Right cardiac atrium (tissue), 5 donors: ENCODE data around the gene STAC3. TPM values are rescaled to one million over a fixed set of nuclear protein-coding genes. Genes with fewer than 3 reads are reported as not detected.

Experiments
- ATAC-seq, 2 donors: fragments of 200-7000 bp; cut with Tn5 transposase; one replicate each; pipeline versions ENCODE4 v1.8.0 to v1.9.1; 2020; ENCODE audit warnings: moderate library complexity in 2 of 2, mild to moderate bottlenecking in 1 of 2
- DNase-seq, 3 donors: peaks; one replicate each; pipeline ENCODE4 v3.0.0-alpha.2; 2020
- H3K27ac ChIP-seq: one replicate; pipeline ENCODE4 v1.5.1; 2013; ENCODE audit warnings: mild to moderate bottlenecking, low read length, control low read depth, moderate library complexity
- H3K27me3 ChIP-seq: one replicate; pipeline ENCODE4 v1.6.1; 2013; ENCODE audit not compliant: control insufficient read depth, insufficient read depth
- H3K4me1 ChIP-seq: one replicate; pipeline ENCODE4 v1.6.1; 2013; ENCODE audit warnings: low read length; ENCODE audit not compliant: control insufficient read depth, insufficient read depth
- H3K4me3 ChIP-seq: one replicate; pipeline ENCODE4 v1.5.1; 2013; ENCODE audit warnings: low read length, control low read depth
- H3K9me3 ChIP-seq: one replicate; pipeline ENCODE4 v1.6.1; 2013; ENCODE audit warnings: low read length; ENCODE audit not compliant: control insufficient read depth
- WGBS: extraction: QIAGEN DNeasy Blood & Tissue Kit; methylation state at CpG from one replicate; pipeline ENCODE4 v1.1.7; 2013; 5-methylcytosine and 5-hydroxymethylcytosine counted together
- intact Hi-C, 4 donors: fragments of 100-400 bp; cut with DNase I; formaldehyde crosslinking; loops; one replicate each; pipeline versions ENCODE4 v1.11.0 to v1.14.0; 2022 to 2023
- polyA plus RNA-seq: library from polyadenylated mRNA; stranded (reverse); fragments of 200-250 nt; gene quantifications from one replicate; pipeline ENCODE4 v1.2.3, GENCODE V29; 2013
- total RNA-seq, 4 donors: library from RNA; stranded (reverse); fragmentation: NEBNext Ultra II Directional; extraction: Animal tissue kit (Norgen Biotek cat#: 25700); gene quantifications; one replicate each; pipeline ENCODE4 v1.2.1, GENCODE V29; 2021
- donor health status: healthy with polysubstance abuse.
- donor health status: DM: no; HTN: yes; CAD: no.
- donor health status: DM: no; HTN: no; CAD: no.
- donor health status: DM: no; HTN: yes; CAD: no; lungs with severe emphysema.
- donor health status: DM: yes; HTN: yes; CAD: no.

Gene STAC3
- total and polyA plus RNA-seq, 5 donors = 0.91 to 2.3 (median 1.3) TPM

DNA sequence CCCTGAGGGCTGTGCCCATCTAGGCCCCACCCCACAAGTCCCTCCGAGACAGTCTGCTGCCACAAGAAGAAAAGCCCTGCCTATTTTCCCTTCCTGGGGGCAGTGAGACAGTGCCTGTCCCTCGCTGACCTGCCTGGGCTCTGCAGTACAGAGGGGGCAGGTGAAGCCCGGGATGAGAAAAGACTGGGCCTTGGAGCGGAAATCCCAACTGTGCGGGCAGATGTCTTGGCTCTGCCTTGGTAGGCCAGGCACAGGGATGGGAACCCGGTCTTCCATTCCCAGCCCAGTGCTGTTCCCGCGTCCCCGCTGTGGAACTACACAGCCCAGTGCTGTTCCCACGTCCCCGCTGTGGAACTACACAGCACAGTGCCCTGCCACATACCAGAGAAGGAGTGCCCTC is 47.2 kb downstream of the STAC3 start:
- H3K27me3 ChIP-seq = no peaks in the 10 kb centered on the region
- no peaks in the 10 kb centered on the region for H3K9me3 ChIP-seq
- WGBS = 82% methylated on average over 11 of the region's 11 CpGs
- H3K4me1 ChIP-seq = no peaks in the 10 kb centered on the region
- intact Hi-C loops = no loop called here
- DNase-seq = no peak
- H3K27ac ChIP-seq = no peak overlapping the region
- no peak for ATAC-seq
- no peak overlapping the region for H3K4me3 ChIP-seq

GRCh38 chr12:57203201-57203600 is 47.8 kb downstream of the STAC3 start:
- Histone ChIP-seq H3K27me3 (no peaks in the 10 kb centered on the region), H3K4me1 (no peaks in the 10 kb centered on the region), H3K27ac (no peak overlapping the region), H3K9me3 (no peaks in the 10 kb centered on the region), H3K4me3 (no peak overlapping the region)
- intact Hi-C loops = no loop called here
- 96% methylated on average over 28 of the region's 28 CpGs for whole genome bisulfite sequencing
- DNase-seq (peak in 1 of 3 donors; percentile 64), ATAC-seq (no peak)

DNA sequence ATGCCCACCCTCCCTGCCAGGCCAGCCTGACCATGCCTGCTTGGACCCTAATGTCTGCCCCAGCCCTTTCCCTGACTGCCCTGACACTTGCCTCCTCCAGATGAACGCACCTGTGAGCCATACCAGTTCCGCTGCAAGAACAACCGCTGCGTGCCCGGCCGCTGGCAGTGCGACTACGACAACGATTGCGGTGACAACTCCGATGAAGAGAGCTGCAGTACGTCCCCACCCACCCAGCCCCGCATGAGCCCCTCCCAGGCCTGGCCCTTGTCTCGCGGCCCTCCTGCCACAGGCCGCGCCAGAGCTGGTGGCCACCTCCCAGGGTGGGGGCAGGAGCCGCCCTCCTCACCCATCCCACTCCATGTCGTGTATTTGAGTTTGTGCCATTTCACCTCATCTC is 48.7 kb downstream of the STAC3 start:
- 90% methylated on average over 19 of the region's 19 CpGs for WGBS
- no peaks in the 10 kb centered on the region for H3K4me1 ChIP-seq
- ATAC-seq = no peak
- no peaks in the 10 kb centered on the region for H3K27me3 ChIP-seq
- intact Hi-C loops = no loop called here
- no peak overlapping the region for H3K4me3 ChIP-seq
- peak in 1 of 3 donors; percentile 40 for DNase-seq
- no peak overlapping the region for H3K27ac ChIP-seq
- no peaks in the 10 kb centered on the region for H3K9me3 ChIP-seq

DNA sequence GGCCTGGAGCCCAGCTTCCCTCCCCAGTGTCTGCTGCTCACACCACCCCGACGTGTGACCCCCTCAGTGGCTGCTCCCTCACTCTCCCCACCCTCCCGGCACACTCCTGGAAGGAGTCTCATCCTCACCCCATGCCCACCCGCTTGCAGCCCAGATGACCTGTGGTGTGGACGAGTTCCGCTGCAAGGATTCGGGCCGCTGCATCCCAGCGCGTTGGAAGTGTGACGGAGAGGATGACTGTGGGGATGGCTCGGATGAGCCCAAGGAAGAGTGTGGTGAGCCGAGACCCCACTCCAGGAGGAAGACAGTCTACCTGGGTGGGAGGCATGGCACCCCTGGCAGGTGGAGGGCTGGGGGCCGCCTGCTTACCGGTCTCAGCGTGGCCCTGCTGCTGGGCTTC is 49.4 kb downstream of the STAC3 start:
- 85% methylated on average over 16 of the region's 16 CpGs for WGBS
- Histone ChIP-seq H3K27me3 (no peaks in the 10 kb centered on the region), H3K27ac (no peak overlapping the region), H3K4me3 (no peak overlapping the region), H3K9me3 (no peaks in the 10 kb centered on the region), H3K4me1 (no peaks in the 10 kb centered on the region)
- intact Hi-C loops = no loop called here
- DNase-seq = no peak
- ATAC-seq = no peak

DNA sequence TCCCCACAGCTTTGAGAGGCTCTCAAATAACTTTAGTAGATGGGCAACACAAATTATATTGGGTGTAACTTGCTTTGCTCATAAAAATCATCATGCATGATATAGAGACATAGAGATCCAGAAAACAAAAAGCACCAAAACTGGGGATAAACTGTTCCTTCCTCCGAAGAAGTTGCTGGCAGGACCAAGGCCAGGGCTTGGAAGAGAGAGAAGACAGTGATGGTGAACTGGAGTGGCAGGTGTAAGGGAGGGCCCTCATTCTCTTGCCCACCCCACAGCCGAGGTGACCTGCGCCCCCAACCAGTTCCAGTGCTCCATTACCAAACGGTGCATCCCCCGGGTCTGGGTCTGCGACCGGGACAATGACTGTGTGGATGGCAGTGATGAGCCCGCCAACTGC is 49.8 kb downstream of the STAC3 start:
- ATAC-seq = no peak
- Histone ChIP-seq H3K4me3 (no peak overlapping the region), H3K27ac (no peak overlapping the region), H3K9me3 (no peaks in the 10 kb centered on the region), H3K27me3 (no peaks in the 10 kb centered on the region), H3K4me1 (no peaks in the 10 kb centered on the region)
- intact Hi-C loops = no loop called here
- DNase-seq = peak in 1 of 3 donors; percentile 58
- WGBS = 73% methylated on average over 8 of the region's 8 CpGs

DNA sequence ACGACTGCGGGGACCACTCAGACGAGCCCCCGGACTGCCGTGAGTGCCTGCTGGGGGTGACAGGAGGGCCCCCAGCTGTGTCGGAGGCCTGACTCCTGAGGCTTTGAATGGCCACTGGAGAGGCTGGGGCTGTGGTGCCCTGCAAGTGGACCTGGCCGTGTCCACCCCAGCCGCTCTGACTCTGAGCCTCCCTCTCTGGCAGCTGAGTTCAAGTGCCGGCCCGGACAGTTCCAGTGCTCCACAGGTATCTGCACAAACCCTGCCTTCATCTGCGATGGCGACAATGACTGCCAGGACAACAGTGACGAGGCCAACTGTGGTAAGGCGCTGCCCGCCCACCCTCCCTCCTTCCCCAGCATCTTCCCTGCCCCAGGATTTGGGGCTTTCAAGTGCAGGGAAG is 50.5 kb downstream of the STAC3 start:
- no peak overlapping the region for H3K4me3 ChIP-seq
- DNase-seq (peak in 1 of 3 donors; percentile 53), ATAC-seq (no peak)
- no peaks in the 10 kb centered on the region for H3K9me3 ChIP-seq
- intact Hi-C loops = no loop called here
- no peaks in the 10 kb centered on the region for H3K4me1 ChIP-seq
- no peak overlapping the region for H3K27ac ChIP-seq
- no peaks in the 10 kb centered on the region for H3K27me3 ChIP-seq
- 92% methylated on average over 15 of the region's 15 CpGs for WGBS

DNA sequence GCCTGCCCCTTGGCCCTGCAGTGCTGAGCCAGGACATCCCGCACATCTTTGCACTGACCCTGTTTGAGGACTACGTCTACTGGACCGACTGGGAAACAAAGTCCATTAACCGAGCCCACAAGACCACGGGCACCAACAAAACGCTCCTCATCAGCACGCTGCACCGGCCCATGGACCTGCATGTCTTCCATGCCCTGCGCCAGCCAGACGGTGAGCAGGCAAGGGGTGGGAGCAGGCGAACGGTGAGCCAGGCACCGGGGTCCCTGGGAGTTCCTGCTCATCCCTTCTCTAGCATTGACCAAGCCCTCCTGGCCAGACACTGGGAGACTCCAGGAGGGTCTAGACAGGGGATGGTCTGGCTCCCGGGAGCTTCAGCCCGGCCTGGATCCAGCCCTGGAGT is 51.8 kb downstream of the STAC3 start:
- H3K27me3 ChIP-seq = no peaks in the 10 kb centered on the region
- no peaks in the 10 kb centered on the region for H3K9me3 ChIP-seq
- ATAC-seq (no peak), DNase-seq (no peak)
- no peaks in the 10 kb centered on the region for H3K4me1 ChIP-seq
- 88% methylated on average over 15 of the region's 15 CpGs for WGBS
- no peak overlapping the region for H3K4me3 ChIP-seq
- no peak overlapping the region for H3K27ac ChIP-seq
- intact Hi-C loops = no loop called here

DNA sequence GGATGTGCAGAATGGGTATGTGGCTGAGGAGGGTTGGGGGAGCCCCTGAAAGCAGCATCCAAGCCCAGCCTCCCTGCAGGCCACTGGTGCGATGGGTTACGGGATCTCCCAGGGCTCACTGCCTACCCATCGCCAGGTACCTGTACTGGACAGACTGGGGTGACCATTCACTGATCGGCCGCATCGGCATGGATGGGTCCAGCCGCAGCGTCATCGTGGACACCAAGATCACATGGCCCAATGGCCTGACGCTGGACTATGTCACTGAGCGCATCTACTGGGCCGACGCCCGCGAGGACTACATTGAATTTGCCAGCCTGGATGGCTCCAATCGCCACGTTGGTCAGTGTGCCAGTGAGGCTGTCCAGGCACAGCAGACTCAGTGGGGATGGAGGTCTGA is 52.7 kb downstream of the STAC3 start:
- Histone ChIP-seq H3K27me3 (no peaks in the 10 kb centered on the region), H3K9me3 (no peaks in the 10 kb centered on the region), H3K27ac (no peak overlapping the region), H3K4me1 (no peaks in the 10 kb centered on the region), H3K4me3 (no peak overlapping the region)
- ATAC-seq (no peak), DNase-seq (peak in 1 of 3 donors; percentile 48)
- intact Hi-C loops = no loop called here
- 94% methylated on average over 17 of the region's 17 CpGs for WGBS

DNA sequence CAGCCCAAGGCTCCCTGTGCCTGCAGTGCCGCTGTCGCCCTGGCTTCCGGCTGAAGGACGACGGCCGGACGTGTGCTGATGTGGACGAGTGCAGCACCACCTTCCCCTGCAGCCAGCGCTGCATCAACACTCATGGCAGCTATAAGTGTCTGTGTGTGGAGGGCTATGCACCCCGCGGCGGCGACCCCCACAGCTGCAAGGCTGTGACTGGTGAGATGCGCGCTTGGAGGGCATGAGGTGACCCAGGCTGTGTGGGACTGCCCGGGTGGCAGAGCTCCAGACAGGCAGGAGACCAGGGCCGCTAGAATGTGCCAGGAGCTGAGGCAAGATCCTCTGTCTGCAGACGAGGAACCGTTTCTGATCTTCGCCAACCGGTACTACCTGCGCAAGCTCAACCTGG is 54.0 kb downstream of the STAC3 start:
- ATAC-seq (no peak), DNase-seq (peak in 1 of 3 donors; percentile 54)
- H3K4me3 ChIP-seq = no peak overlapping the region
- H3K9me3 ChIP-seq = no peaks in the 10 kb centered on the region
- H3K4me1 ChIP-seq = no peaks in the 10 kb centered on the region
- WGBS = 89% methylated on average over 22 of the region's 22 CpGs
- intact Hi-C loops = no loop called here
- H3K27ac ChIP-seq = no peak overlapping the region
- no peaks in the 10 kb centered on the region for H3K27me3 ChIP-seq

GRCh38 chr12:57196439-57196838 is 54.5 kb downstream of the STAC3 start:
- Histone ChIP-seq H3K4me1 (no peaks in the 10 kb centered on the region), H3K27me3 (no peaks in the 10 kb centered on the region), H3K27ac (no peak overlapping the region), H3K9me3 (no peaks in the 10 kb centered on the region), H3K4me3 (no peak overlapping the region)
- ATAC-seq (no peak), DNase-seq (no peak)
- intact Hi-C loops = no loop called here
- WGBS = 66% methylated on average over 4 of the region's 4 CpGs

GRCh38 chr12:57195611-57196371 is 55.2 kb downstream of the STAC3 start:
- no peaks in the 10 kb centered on the region for H3K4me1 ChIP-seq
- no peaks in the 10 kb centered on the region for H3K9me3 ChIP-seq
- DNase-seq = peak in 1 of 3 donors; percentile 46
- H3K27me3 ChIP-seq = no peaks in the 10 kb centered on the region
- no peak overlapping the region for H3K27ac ChIP-seq
- no peak overlapping the region for H3K4me3 ChIP-seq
- 82% methylated on average over 34 of the region's 34 CpGs for WGBS
- ATAC-seq = no peak
- intact Hi-C loops = no loop called here

- Histone ChIP-seq H3K27ac (no peak overlapping the region), H3K27me3 (no peaks in the 10 kb centered on the region), H3K9me3 (no peaks in the 10 kb centered on the region), H3K4me1 (no peaks in the 10 kb centered on the region), H3K4me3 (no peak overlapping the region)
- DNase-seq = peak in 1 of 3 donors; percentile 47
- 91% methylated on average over 19 of the region's 19 CpGs for WGBS
- ATAC-seq = no peak
- intact Hi-C loops = no loop called here
These were observed 55.8 kb downstream of the STAC3 start for GRCh38 chr12:57195186-57195585.
